GM23338 (cell line): ENCODE results near the gene OR2AJ1. TPM values are rescaled to one million over a fixed set of nuclear protein-coding genes. Genes with fewer than 3 reads are reported as not detected.

ENCODE experiments used
- ATAC-seq: fragments of 200-7000 bp; cut with Tn5 transposase; 3 replicates; pipeline ENCODE4 v1.9.1; 2020
- DNase-seq: peaks from one replicate; pipeline ENCODE4 v3.0.0-alpha.2; 2015; ENCODE audit warnings: low spot score
- H2AFZ ChIP-seq: fragments of 200-600 bp; sonication (generic); 2 replicates; pipeline ENCODE4 v1.8.0; 2016; ENCODE audit warnings: antibody characterized with exemption, mild to moderate bottlenecking, moderate library complexity
- H3F3A ChIP-seq: fragments of 200-600 bp; sonication (generic); replicated peaks from 2 replicates; pipeline ENCODE4 v1.8.0; 2017; ENCODE audit warnings: antibody characterized with exemption, mixed run types, low read depth
- H3K27ac ChIP-seq: fragments of 200-600 bp; sonication (generic); 2 replicates; pipeline ENCODE4 v1.6.1; 2016; ENCODE audit warnings: low read depth
- H3K27me3 ChIP-seq: fragments of 200-600 bp; sonication (generic); 2 replicates; pipeline ENCODE4 v1.8.0; 2016; ENCODE audit warnings: mild to moderate bottlenecking, mixed run types, moderate library complexity; ENCODE audit not compliant: insufficient read depth
- H3K36me3 ChIP-seq: fragments of 200-600 bp; sonication (generic); 2 replicates; pipeline ENCODE4 v1.8.0; 2016; ENCODE audit warnings: mild to moderate bottlenecking; ENCODE audit not compliant: insufficient read depth
- H3K4me1 ChIP-seq: fragments of 200-600 bp; sonication (generic); 2 replicates; pipeline ENCODE4 v1.8.0; 2016; ENCODE audit warnings: mild to moderate bottlenecking, moderate library complexity; ENCODE audit not compliant: insufficient read depth
- H3K4me2 ChIP-seq: fragments of 200-600 bp; sonication (generic); 2 replicates; pipeline ENCODE4 v1.7.1; 2017; ENCODE audit warnings: mixed run types
- H3K4me3 ChIP-seq: fragments of 200-600 bp; sonication (generic); 2 replicates; pipeline ENCODE4 v1.6.1; 2016; ENCODE audit warnings: mixed run types
- H3K79me2 ChIP-seq: fragments of 200-600 bp; sonication (generic); replicated peaks from 2 replicates; pipeline ENCODE4 v1.8.0; 2017; ENCODE audit warnings: mild to moderate bottlenecking; ENCODE audit not compliant: insufficient read depth
- H3K9me2 ChIP-seq: fragments of 200-600 bp; sonication (generic); 2 replicates; pipeline ENCODE4 v1.8.0; 2017; ENCODE audit not compliant: insufficient read depth
- H4K20me1 ChIP-seq: fragments of 200-600 bp; sonication (generic); replicated peaks from 2 replicates; pipeline ENCODE4 v1.8.0; 2017; ENCODE audit warnings: mild to moderate bottlenecking; ENCODE audit not compliant: insufficient read depth
- H3K27ac Mint-ChIP-seq: 2 replicates; pipeline ENCODE4 v1.8.0; 2020; ENCODE audit warnings: inconsistent platforms, mild to moderate bottlenecking, moderate library complexity, mixed read lengths
- H3K27me3 Mint-ChIP-seq: 3 replicates; pipeline ENCODE4 v1.8.0; 2022; ENCODE audit warnings: low read depth, mild to moderate bottlenecking, moderate library complexity, mixed read lengths, inconsistent platforms; ENCODE audit not compliant: insufficient read depth, poor library complexity
- H3K36me3 Mint-ChIP-seq: 3 replicates; pipeline ENCODE4 v1.8.0; 2021; ENCODE audit warnings: low read depth, mild to moderate bottlenecking, inconsistent platforms, moderate library complexity, mixed read lengths
- H3K4me1 Mint-ChIP-seq: 3 replicates; pipeline ENCODE4 v1.8.0; 2020; ENCODE audit warnings: mild to moderate bottlenecking, inconsistent platforms, mixed read lengths
- H3K4me3 Mint-ChIP-seq: 3 replicates; pipeline ENCODE4 v1.8.0; 2021; ENCODE audit warnings: moderate library complexity, mild to moderate bottlenecking, inconsistent platforms, mixed read lengths
- H3K9me3 Mint-ChIP-seq: 3 replicates; pipeline ENCODE4 v1.8.0; 2020; ENCODE audit warnings: moderate library complexity, mild to moderate bottlenecking, inconsistent platforms, mixed read lengths
- STAT1 ChIP-seq: IDR thresholded peaks from one replicate; pipeline ENCODE4 v1.6.1; 2016; ENCODE audit warnings: antibody characterized with exemption; ENCODE audit not compliant: unreplicated experiment
- ZNF114 ChIP-seq: fragments of 250-450 bp; sonication (Bioruptor Pico); IDR thresholded peaks from 2 replicates; pipeline ENCODE4 v1.5.0; 2020; ENCODE audit warnings: mild to moderate bottlenecking, moderate library complexity
- polyA plus RNA-seq: library from polyadenylated mRNA; unstranded; fragments of >200 nt; fragmentation: Nextera tagmentation; extraction: Ambion mirVana; gene quantifications from 2 replicates; pipeline ENCODE4 v1.2.1, GENCODE V29; 2016
- total RNA-seq: library from RNA; depleted of rRNA; stranded (reverse); fragments of >200 nt; shearing (Covaris generic); gene quantifications from 2 replicates; pipeline ENCODE4 v1.2.3, GENCODE V29; 2014
- TF ChIP-seq, protein P1 (sequence below): IDR thresholded peaks from one replicate; pipeline ENCODE4 v1.6.1; 2018; ENCODE audit warnings: antibody characterized with exemption; ENCODE audit not compliant: unreplicated experiment
- TF ChIP-seq, protein P2 (sequence below), 2 experiments: fragments of 200-600 bp in 1 of 2; sonication (generic) in 1 of 2; conservative IDR thresholded peaks; 2 replicates each; pipeline versions ENCODE4 v1.5.1 to v1.6.1; 2016 to 2017; ENCODE audit warnings: antibody characterized with exemption in 2 of 2, low read depth in 2 of 2, mild to moderate bottlenecking in 2 of 2, moderate library complexity in 1 of 2
- TF ChIP-seq, protein P3 (sequence below): fragments of 250-450 bp; sonication (Bioruptor Pico); IDR thresholded peaks from 2 replicates; pipeline ENCODE4 v1.5.0; 2020; ENCODE audit warnings: mild to moderate bottlenecking, moderate library complexity
- TF ChIP-seq, protein P4 (sequence below): IDR thresholded peaks from 2 replicates; pipeline ENCODE4 v1.6.1; 2016; ENCODE audit warnings: antibody characterized with exemption

Gene OR2AJ1
- total and polyA plus RNA-seq, 2 experiments from 2014 or later: not detected

DNA sequence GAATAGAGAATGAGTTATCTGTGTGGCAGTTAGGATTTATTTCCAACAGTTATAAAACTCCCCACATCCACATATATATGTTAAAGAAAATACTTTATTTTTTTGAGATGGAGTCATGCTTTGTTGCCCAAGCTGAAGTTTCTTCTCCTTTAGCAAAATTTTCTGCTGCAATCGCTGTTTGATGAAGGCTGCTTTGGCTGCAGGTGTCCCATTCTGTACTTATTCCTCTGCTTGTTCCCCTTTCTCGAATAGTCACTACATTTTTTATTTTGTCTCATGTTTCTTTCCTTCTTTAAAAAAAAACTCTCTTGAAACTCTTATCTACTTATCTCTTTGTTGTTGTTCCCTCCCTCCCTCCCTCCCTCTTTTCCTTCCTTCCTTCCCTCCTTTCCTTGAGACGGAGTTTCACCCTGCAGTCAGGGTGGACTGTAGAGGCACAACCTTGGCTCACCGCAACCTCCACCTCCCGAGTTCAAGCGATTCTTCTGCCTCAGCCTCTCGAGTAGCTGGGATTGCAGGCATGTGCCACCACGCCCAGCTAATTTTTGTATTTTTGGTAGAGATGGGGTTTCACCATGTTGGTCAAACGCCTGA lies 18.7 kb upstream of the OR2AJ1 start (continued):
- no peak for TF ChIP-seq STAT1
- TF ChIP-seq, protein P1, sequence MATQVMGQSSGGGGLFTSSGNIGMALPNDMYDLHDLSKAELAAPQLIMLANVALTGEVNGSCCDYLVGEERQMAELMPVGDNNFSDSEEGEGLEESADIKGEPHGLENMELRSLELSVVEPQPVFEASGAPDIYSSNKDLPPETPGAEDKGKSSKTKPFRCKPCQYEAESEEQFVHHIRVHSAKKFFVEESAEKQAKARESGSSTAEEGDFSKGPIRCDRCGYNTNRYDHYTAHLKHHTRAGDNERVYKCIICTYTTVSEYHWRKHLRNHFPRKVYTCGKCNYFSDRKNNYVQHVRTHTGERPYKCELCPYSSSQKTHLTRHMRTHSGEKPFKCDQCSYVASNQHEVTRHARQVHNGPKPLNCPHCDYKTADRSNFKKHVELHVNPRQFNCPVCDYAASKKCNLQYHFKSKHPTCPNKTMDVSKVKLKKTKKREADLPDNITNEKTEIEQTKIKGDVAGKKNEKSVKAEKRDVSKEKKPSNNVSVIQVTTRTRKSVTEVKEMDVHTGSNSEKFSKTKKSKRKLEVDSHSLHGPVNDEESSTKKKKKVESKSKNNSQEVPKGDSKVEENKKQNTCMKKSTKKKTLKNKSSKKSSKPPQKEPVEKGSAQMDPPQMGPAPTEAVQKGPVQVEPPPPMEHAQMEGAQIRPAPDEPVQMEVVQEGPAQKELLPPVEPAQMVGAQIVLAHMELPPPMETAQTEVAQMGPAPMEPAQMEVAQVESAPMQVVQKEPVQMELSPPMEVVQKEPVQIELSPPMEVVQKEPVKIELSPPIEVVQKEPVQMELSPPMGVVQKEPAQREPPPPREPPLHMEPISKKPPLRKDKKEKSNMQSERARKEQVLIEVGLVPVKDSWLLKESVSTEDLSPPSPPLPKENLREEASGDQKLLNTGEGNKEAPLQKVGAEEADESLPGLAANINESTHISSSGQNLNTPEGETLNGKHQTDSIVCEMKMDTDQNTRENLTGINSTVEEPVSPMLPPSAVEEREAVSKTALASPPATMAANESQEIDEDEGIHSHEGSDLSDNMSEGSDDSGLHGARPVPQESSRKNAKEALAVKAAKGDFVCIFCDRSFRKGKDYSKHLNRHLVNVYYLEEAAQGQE: no peak

DNA sequence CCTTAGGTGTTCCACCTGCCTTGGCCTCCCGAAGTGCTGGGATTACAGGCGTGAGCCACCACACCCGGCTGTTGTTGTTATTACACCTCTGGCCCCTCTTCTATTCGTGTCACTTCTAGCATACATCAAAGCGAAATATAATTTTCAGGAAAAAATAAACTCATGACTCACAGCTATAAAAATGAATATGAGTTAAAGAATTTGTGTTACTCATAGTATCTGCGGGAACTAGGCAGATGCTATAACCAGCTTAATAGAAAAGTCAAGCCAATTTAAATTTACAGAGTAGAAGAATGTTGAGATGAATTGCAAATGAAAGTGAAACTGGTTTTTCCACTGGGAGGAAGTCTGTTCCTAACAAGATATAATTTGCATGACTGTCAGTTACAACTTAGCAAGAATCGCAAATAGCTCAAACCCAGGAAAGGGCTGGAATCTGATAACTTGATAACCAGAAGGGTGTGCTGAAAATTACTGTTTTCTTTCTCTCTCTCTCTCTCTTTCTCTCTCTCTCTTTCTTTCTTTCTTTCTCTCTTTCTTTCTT lies 18.1 kb upstream of the OR2AJ1 start:
- Histone ChIP-seq H3F3A (0 out of 2 replicates have a peak, but pooled peaks cover 3% of the 10 kb centered on the region), H3K36me3 (no peaks in the 10 kb centered on the region), H3K79me2 (no peaks in the 10 kb centered on the region), H2AFZ (no peak overlapping the region), H3K27me3 (no peaks in the 10 kb centered on the region), H3K27ac (peak overlapping the region; percentile 68), H4K20me1 (no peaks in the 10 kb centered on the region), H3K4me3 (no peak overlapping the region), H3K4me1 (peaks cover 20% of the 10 kb centered on the region), H3K4me2 (no peak overlapping the region), H3K9me2 (no peaks in the 10 kb centered on the region)
- DNase-seq (peak; percentile 84), ATAC-seq (no peak; the same call in 2 of the 3 replicates)
- Mint-ChIP-seq H3K36me3 (peaks cover 51% of the 10 kb centered on the region), H3K4me3 (no peak overlapping the region), H3K9me3 (peaks cover 90% of the 10 kb centered on the region), H3K27ac (no peak overlapping the region), H3K4me1 (peaks cover 14% of the 10 kb centered on the region), H3K27me3 (peaks cover 3% of the 10 kb centered on the region)
- TF ChIP-seq, protein P2, sequence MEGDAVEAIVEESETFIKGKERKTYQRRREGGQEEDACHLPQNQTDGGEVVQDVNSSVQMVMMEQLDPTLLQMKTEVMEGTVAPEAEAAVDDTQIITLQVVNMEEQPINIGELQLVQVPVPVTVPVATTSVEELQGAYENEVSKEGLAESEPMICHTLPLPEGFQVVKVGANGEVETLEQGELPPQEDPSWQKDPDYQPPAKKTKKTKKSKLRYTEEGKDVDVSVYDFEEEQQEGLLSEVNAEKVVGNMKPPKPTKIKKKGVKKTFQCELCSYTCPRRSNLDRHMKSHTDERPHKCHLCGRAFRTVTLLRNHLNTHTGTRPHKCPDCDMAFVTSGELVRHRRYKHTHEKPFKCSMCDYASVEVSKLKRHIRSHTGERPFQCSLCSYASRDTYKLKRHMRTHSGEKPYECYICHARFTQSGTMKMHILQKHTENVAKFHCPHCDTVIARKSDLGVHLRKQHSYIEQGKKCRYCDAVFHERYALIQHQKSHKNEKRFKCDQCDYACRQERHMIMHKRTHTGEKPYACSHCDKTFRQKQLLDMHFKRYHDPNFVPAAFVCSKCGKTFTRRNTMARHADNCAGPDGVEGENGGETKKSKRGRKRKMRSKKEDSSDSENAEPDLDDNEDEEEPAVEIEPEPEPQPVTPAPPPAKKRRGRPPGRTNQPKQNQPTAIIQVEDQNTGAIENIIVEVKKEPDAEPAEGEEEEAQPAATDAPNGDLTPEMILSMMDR (conservative IDR thresholded peaks at IDR 0.05; ENCODE audit: low read depth in 2 of 2): no peak
- TF ChIP-seq, protein P3, sequence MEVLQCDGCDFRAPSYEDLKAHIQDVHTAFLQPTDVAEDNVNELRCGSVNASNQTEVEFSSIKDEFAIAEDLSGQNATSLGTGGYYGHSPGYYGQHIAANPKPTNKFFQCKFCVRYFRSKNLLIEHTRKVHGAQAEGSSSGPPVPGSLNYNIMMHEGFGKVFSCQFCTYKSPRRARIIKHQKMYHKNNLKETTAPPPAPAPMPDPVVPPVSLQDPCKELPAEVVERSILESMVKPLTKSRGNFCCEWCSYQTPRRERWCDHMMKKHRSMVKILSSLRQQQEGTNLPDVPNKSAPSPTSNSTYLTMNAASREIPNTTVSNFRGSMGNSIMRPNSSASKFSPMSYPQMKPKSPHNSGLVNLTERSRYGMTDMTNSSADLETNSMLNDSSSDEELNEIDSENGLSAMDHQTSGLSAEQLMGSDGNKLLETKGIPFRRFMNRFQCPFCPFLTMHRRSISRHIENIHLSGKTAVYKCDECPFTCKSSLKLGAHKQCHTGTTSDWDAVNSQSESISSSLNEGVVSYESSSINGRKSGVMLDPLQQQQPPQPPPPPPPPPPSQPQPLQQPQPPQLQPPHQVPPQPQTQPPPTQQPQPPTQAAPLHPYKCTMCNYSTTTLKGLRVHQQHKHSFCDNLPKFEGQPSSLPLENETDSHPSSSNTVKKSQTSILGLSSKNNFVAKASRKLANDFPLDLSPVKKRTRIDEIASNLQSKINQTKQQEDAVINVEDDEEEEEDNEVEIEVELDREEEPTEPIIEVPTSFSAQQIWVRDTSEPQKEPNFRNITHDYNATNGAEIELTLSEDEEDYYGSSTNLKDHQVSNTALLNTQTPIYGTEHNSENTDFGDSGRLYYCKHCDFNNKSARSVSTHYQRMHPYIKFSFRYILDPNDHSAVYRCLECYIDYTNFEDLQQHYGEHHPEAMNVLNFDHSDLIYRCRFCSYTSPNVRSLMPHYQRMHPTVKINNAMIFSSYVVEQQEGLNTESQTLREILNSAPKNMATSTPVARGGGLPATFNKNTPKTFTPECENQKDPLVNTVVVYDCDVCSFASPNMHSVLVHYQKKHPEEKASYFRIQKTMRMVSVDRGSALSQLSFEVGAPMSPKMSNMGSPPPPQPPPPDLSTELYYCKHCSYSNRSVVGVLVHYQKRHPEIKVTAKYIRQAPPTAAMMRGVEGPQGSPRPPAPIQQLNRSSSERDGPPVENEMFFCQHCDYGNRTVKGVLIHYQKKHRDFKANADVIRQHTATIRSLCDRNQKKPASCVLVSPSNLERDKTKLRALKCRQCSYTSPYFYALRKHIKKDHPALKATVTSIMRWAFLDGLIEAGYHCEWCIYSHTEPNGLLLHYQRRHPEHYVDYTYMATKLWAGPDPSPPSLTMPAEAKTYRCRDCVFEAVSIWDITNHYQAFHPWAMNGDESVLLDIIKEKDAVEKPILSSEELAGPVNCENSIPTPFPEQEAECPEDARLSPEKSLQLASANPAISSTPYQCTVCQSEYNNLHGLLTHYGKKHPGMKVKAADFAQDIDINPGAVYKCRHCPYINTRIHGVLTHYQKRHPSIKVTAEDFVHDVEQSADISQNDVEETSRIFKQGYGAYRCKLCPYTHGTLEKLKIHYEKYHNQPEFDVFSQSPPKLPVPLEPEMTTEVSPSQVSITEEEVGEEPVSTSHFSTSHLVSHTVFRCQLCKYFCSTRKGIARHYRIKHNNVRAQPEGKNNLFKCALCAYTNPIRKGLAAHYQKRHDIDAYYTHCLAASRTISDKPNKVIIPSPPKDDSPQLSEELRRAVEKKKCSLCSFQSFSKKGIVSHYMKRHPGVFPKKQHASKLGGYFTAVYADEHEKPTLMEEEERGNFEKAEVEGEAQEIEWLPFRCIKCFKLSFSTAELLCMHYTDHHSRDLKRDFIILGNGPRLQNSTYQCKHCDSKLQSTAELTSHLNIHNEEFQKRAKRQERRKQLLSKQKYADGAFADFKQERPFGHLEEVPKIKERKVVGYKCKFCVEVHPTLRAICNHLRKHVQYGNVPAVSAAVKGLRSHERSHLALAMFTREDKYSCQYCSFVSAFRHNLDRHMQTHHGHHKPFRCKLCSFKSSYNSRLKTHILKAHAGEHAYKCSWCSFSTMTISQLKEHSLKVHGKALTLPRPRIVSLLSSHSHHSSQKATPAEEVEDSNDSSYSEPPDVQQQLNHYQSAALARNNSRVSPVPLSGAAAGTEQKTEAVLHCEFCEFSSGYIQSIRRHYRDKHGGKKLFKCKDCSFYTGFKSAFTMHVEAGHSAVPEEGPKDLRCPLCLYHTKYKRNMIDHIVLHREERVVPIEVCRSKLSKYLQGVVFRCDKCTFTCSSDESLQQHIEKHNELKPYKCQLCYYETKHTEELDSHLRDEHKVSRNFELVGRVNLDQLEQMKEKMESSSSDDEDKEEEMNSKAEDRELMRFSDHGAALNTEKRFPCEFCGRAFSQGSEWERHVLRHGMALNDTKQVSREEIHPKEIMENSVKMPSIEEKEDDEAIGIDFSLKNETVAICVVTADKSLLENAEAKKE (CRISPR knock-in tag): no peak
- TF ChIP-seq, protein P4, sequence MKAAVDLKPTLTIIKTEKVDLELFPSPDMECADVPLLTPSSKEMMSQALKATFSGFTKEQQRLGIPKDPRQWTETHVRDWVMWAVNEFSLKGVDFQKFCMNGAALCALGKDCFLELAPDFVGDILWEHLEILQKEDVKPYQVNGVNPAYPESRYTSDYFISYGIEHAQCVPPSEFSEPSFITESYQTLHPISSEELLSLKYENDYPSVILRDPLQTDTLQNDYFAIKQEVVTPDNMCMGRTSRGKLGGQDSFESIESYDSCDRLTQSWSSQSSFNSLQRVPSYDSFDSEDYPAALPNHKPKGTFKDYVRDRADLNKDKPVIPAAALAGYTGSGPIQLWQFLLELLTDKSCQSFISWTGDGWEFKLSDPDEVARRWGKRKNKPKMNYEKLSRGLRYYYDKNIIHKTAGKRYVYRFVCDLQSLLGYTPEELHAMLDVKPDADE: no peak
- TF ChIP-seq, protein P1: no peak
- TF ChIP-seq ZNF114 (CRISPR knock-in tag): no peak
